H1 (cell line): ENCODE results near the gene SLC35E4. TPM values are rescaled to one million over a fixed set of nuclear protein-coding genes. Genes with fewer than 3 reads are reported as not detected.

ENCODE experiments used
- GTF2F1 ChIP-seq: IDR thresholded peaks from 2 replicates; pipeline ENCODE4 v1.6.1; 2012; ENCODE audit warnings: low read depth, low read length, improper control_type of control experiment, borderline replicate concordance
- POU5F1 ChIP-seq: IDR thresholded peaks from 2 replicates; pipeline ENCODE4 v1.6.1; 2011; ENCODE audit warnings: low read depth, mild to moderate bottlenecking, low read length, moderate library complexity
- polyA plus RNA-seq, 7 experiments: library from polyadenylated mRNA; depleted of rRNA in 3 of 7; stranded (reverse) in 5 of 7; unstranded in 2 of 7; fragments of >200 nt in 5 of 7; fragments of 200-250 nt in 2 of 7; gene quantifications; 1 replicate in 5 of 7; 2 replicates in 1 of 7; 4 replicates in 1 of 7; pipeline versions ENCODE4 v1.2.1 to v1.2.3, GENCODE V29; 2011 to 2013; ENCODE audit warnings: missing spikeins in 2 of 7, mixed read lengths in 2 of 7
- total RNA-seq: library from RNA; stranded (reverse); fragmentation: NEBNext Ultra II Directional; extraction: Animal tissue kit (Norgen Biotek cat#: 25700); gene quantifications from 2 replicates; pipeline ENCODE4 v1.2.1, GENCODE V29; 2021

The SLC35E4 gene
- total and polyA plus RNA-seq, 2 of the 8 experiments (the other 6 are each of a cell fraction or from before 2014, with no cell fraction given): 5.1 to 5.6 TPM

- TF ChIP-seq GTF2F1 (no peak), POU5F1 (no peak)
Measured at GRCh38 chr22:30646518-30647160, 11.1 kb downstream of the SLC35E4 start (continued).
